IPS-18c (cell line): ENCODE results near the gene MISP.

Experiments used
- H3K4me3 ChIP-seq: 2 replicates; pipeline ENCODE4 v1.7.0; 2013; ENCODE audit warnings: low read depth, mild to moderate bottlenecking, low read length, moderate library complexity; ENCODE audit not compliant: insufficient read depth
- H3K9me3 ChIP-seq: one replicate; pipeline ENCODE4 v1.6.1; 2013; ENCODE audit warnings: mild to moderate bottlenecking, low read length, moderate library complexity; ENCODE audit not compliant: control insufficient read depth, insufficient read depth

The MISP gene

DNA sequence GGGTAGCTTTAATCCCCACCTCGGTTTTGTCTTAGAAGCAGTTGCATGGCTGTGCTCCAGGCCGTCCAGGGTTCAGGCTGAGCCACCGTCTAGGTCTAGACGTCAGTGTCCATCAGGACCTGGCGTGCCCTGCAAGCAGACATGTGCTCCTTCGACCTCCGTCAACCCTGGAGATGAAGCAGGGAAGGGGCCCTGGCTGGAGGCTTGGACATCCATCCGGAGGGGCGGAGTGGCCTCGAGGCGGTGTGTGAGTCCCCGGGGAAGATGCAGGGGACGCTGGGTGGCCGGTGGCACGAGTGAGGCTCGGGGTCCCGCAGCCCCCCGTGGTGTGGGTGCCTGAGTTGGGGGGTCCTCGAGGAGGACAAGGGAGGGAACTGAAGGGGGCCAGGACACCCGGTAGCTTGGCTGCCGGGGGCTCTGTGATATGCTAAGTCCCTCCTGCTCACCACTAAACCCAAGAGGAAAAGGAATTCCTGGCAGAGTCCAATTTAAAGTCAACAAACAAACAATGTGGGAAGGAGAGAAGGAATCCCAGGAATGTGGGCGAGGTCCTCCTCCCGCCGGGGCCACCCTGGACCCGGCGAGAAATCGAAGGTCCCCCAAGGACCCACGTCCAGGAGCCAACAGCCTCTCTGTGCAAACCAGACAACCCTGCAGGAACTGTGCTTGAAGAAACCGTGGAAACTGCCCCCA lies 31.4 kb downstream of the MISP start:
- H3K4me3 ChIP-seq = peak overlapping the region; percentile 36; the same call in 1 of the 2 replicates

DNA sequence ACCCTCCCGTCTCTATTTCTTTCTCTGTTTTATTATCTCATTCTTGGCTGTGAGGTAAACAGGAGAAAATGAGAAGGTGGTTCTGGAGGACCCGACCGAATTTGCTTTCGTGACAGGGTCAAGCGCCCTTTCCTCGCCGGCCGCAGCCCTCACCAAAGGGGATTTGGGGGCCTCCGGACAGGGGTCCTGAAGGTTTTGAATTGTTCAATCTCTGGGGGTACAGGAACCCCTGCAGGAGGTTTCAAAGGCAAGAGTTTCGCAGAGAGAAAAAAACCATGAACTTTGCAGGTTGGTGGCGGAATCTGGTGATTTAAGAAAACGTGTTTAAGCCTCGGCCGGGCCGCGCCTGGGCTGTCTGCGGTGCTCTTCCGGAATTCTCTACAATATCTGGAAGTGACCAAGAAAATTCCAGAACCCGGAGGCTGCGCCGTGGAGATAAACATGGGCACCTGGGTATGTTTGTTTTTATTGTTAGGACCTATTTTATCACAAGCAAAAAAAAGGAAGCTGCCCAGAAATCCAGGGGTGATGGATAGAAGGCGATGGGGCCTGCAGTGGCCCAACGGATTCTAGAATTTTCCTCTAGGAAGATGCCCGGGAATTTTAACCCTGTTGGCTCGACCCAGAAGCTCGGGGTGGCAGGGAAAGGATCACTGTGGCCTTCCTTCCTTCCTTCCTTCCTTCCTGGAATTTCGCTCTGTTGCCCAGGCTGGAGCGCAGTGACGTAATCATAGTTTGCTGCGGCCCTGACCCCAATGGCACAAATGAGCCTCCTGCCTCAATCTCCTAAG lies 32.2 kb downstream of the MISP start:
- Histone ChIP-seq H3K9me3 (no peaks in the 10 kb centered on the region), H3K4me3 (peak overlapping the region; percentile 36)

More for the DNA sequence above, 31.4 kb downstream of the MISP start:
- no peaks in the 10 kb centered on the region for H3K9me3 ChIP-seq

DNA sequence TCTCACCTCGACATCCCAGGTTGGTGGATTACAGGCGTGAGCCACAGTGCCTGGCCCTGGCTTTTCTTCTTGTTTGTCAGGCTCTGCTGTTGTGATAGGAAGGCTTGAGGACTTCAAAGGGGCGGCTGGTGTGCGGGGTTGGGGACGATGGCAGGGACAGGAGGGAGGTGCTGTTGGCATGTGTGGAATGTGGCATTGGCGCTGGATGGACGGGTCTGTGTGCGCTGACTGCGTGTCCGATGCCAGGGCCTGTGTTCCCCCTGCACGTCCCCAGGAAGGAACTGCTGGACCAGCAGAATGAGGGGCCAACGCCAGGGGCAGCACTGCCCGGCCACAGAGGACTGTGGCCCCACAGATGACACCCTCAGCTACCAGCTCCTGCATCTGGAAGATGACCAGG lies 33.6 kb downstream of the MISP start:
- Histone ChIP-seq H3K4me3 (no peak overlapping the region), H3K9me3 (no peaks in the 10 kb centered on the region)

DNA sequence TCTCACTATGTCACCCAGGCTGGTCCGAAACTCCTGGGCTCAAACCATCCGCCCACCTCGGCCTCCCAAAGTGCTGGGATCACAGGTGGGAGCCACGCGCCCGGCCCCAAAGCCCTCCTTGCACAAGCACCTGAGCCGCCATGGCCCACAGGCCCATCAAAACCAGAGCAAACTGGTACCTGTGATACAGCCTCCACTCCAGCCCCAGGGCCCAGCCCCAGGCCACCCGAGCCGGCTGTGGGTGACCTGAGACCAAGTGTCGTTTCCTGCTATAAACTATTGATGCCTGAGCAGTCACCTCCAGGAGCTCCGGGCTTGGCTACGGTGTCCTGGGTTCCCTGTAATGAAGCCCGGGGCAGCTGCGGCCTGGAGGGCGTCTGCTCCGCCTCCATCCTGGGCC lies 36.6 kb downstream of the MISP start:
- Histone ChIP-seq H3K4me3 (no peak overlapping the region), H3K9me3 (peaks cover 3% of the 10 kb centered on the region)

DNA sequence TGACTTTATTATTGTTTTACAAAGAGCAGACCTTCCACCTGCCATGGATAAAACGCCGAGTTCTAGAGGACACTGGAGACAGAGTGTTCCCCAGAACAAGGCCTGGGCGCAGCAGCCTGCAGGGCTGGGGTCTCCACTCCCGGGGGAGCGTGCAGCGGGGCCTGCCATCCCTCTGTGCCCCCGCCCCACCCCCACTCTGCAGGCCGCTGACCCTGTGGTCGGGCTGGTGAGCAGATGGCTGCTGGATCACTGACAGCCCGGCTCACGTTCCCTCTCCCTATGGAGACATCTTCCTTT lies 37.7 kb downstream of the MISP start:
- Histone ChIP-seq H3K9me3 (peaks cover 3% of the 10 kb centered on the region), H3K4me3 (peak overlapping the region; percentile 9; the same call in 1 of the 2 replicates)

DNA sequence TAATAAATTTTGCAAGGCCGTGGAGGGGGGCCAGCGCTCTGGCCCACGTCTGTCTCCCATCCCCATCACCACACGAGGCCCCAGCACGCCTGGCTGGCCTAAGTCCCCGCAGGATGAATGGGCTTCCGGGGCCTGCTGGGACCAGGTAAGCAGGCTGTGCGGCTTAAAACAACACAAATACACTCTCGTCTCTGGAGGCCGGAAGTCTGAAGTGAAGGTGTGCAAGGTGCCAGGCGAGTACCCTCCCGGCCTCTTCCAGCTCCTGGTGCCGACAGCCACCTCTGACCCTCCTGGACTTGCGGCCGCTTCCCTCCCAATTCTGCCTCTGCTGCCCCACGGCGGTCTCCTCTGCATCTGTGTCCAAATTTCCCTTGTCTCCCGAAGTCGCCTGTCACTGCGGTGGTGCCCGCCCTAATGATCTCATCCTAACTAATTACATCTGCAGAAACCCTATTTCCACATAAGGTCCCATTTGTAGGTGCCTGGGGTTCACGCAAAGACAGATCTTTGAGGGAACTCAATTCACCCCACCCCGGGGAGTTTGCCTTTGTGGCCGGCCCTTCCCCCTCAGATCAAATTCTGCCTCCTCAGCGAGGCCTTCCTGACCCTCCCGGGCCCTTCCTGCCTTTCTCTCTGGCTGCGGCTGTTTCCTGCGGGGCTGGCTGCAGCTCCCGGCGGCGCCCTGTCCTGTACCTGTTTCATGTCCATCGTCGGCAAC lies 38.2 kb downstream of the MISP start:
- Histone ChIP-seq H3K9me3 (peaks cover 3% of the 10 kb centered on the region), H3K4me3 (peak overlapping the region; percentile 9; the same call in 1 of the 2 replicates)

DNA sequence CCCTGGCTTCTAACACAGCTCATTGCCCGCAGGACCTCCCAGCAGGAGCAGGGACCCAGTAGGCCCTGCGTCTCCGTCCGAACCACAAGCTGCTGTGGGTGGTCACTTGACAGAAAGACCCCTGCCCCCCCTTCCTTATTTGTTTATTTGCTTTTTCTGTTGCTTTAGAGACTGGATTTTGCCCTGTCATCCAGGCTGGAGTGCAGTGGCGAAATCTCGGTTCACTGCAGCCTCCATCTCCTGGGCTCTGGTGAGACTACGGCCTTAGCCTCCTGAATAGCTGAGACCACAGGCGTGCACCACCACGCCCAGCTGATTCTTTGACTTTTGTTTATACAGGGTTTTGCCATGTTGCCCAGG lies 38.8 kb downstream of the MISP start:
- Histone ChIP-seq H3K4me3 (no peak overlapping the region), H3K9me3 (peaks cover 3% of the 10 kb centered on the region)

DNA sequence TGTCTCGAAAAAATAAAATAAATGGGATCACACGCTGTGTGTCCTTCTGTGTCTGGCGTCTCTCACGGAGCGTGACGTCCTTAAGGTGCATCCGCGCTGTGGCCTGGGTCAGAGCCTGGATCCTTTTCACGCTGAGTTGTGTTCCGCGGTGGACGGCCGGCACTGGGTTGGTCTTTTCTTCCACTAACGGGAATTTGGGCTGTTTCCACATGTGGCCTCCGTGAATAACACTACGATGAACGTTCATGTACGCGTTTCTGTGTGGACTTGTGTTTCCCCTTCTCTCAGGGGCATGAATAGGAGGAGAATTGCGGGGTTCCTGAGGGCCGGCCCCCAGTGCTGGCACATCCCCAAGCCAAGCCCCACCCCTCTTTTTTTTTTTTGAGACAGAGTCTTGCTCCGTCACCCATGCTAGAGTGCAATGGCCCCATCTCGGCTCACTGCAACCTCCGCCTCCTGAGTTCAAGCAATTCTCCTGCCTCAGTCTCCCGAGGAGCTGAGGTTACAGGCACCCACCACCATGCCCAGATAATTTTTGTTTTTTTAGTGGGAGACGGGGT lies 40.2 kb downstream of the MISP start:
- Histone ChIP-seq H3K4me3 (no peak overlapping the region), H3K9me3 (peaks cover 3% of the 10 kb centered on the region)

DNA sequence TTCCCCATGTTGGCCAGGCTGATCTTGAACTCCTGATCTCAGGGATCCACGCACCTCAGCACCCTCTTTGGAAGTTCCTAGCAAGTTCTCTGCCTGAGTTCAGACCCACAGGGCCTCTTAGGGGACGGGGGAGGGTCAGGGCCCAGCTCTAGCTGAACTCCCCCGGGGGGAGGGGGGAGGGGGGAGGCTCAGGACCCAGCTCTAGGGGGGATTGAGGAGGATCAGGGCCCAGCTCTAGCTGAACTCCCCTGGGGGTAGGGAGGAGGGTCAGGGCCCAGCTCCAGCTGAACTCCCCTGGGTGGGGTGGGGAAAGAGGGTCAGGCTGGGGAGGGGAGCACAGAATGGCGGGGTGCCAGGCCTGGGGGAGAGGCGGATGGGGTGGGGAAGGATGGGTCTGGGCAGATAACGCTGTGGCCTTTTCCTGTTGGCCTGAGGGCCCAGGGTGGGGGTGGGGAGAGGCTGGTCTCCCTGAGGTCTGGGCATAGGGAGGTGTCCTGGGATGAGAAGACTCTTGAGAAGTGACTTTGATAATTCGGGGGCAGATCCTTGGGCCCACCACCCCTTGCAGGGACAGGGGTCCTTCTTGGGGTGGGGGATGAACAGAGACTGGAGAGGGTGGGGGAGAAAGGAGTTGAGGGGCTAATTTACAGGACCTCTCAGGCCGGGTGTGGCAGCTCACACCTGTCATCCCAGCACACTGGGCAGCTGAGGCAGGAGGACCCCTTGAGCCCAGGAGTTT lies 40.8 kb downstream of the MISP start:
- Histone ChIP-seq H3K4me3 (no peak overlapping the region), H3K9me3 (peaks cover 3% of the 10 kb centered on the region)

DNA sequence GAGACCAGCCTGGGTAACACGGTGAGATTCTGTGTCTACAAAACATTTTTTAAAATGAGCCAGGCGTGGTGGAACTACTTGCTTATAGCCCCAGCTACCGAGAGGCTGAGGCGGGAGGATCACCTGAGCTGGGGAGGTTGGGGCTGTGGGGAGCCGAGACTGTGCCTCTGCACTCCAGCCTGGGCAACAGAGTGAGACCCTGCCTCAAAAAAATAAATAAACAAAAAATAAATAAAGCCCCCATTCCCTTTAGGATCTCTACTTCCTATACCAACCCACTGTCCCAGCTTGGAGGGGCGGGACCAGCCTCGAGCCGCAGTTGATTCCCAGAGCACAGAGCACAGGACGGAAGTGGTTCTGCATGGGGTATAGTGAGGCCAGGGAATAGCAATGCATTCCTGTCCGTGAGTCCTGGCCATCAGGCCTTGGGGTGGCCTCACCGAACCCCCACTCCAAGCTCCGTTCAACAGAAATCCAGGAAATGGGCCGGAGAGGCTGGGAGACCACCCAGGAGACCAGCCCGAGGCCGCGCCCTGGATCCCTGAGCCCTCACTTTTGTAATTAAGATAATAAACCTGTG lies 41.5 kb downstream of the MISP start:
- Histone ChIP-seq H3K4me3 (no peak overlapping the region), H3K9me3 (peaks cover 3% of the 10 kb centered on the region)

DNA sequence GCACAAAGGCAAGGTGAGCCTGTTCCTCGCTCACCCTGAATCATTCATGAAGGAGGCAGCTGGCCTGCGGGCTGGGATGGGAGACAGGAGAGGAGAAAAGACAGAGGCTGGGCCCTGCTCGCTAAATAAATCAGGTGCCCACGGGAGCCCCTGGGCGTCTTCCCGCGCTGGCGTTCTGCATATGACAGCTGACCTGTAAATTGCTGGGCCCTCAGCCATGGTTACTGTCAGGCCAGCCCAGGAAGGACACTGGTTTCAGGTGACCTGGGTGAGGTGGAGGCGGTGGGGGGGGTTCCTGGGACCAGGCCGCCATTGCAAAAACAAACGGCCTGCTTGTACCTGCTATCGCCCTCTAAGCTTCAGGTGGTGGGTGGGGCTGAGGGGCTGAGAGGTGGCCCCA lies 42.9 kb downstream of the MISP start:
- no peak overlapping the region for H3K4me3 ChIP-seq
- H3K9me3 ChIP-seq = peaks cover 3% of the 10 kb centered on the region

DNA sequence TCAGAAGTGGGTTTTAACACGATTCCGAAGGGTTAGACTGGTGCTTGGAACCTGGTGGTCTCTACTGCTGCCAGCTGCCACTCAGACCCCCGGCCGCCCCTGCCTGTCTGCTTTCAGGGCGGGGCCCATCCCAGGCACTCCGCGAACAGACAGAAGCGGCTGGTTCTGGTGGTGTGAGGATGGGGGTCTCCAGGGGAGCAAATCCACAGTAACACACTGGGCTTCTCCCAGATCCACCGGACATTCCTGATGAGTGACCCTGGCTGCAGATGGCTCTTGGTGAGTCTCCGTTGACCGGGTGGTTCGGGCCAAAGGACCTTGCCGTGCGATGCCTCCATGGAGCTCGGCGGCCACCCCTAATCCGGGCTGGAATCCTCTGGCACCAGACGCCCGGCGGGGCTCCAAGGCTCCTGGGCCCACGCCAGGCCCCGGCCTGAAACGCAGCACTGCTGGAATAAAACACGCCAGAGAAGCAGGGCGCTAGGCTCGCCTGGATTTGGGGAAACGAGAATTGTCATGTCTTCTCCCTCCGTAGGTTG lies 44.2 kb downstream of the MISP start:
- Histone ChIP-seq H3K9me3 (no peaks in the 10 kb centered on the region), H3K4me3 (no peak overlapping the region)

DNA sequence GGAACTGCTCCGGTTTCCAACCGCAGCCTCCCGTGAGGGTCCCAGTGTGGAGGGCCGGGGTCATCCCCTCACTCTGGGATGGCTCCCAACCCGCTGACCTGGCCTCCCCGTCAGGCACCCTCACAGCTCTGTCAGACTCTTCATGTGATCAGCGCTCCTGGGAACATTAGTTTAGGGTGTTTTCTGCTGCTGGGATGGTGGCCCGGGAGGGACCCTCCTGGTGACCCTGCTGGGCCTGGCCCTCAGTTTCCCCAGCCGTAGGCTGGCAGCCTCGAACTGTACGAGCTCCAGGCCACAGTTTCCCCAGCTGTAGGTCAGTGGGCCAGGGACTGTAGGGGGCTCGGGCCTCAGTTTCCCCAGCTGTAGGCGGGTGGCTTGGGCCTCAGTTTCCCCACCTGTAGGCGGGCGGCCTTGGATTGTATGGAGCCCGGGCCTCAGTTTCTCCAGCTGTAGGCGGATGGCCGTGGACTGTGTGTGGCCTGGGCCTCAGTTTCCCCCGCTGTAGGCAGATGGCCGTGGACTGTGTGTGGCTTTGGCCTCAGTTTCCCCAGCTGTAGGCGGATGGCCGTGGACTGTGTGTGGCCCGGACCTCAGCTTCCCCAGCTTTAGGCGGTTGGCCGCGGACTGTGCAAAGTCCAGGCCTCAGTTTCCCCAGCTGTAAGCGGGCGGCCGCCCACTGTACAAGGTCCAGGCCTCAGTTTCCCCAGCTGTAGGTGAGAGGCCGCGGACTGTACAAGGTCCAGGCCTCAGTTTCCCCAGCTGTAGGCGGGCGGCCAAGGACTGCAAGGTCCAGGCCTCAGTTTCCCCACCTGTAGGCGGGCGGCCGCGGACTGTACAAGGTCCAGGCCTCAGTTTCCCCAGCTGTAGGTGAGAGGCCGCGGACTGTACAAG lies 45.0 kb downstream of the MISP start:
- peak overlapping the region; percentile 58; the same call in 1 of the 2 replicates for H3K4me3 ChIP-seq
- no peaks in the 10 kb centered on the region for H3K9me3 ChIP-seq

DNA sequence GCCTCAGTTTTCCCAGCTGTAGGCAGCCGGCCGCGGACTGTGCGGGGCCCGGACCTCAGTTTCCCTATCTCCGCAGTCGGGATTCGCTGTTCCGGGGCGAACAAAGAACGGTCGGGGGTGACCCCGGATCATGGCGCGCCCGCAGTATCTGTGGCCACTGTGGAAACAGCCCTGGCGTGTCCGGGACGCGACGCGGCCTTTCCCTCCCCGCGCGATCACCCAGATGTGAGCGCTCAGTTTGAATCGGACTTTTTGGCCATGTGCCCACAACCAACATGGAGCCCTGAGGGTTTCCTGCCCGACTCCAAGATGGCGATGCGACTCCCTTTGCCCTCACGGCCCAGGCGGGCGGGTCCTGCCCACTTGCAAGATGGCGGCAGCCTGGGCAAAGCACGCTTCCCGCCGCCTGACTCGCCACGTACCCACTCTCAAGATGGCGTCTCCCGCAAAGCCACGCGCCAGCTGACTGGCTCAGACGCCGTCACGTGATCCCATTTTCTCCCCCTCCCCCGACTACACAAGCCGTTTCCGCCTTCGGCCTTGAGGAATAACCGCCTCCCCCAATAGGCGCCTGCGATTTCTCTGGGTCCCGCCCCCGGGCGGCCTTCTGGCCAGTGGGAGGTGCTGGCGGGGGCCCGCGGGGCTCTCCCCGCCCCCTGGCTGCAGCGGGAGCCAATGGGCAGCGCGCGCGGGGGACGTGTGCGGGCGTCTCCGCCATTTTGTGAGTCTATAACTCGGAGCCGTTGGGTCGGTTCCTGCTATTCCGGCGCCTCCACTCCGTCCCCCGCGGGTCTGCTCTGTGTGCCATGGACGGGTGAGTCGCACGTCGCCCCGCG lies 46.0 kb downstream of the MISP start, which contains the start of gene PTBP1:
Gene PTBP1 (plus strand): TSS at position 761 of the 836 bp plus-strand sequence. CDS start 46 bp downstream, at position 807.
- Histone ChIP-seq H3K4me3 (peak within 1 kb of the TSS; percentile 94), H3K9me3 (no peaks in the 10 kb centered on the region)
